T-helper 2 cell (primary cell): ENCODE results near the gene PPP6C.
A peak's percentile ranks its signal among the peaks of the same experiment; 100 is the strongest.
"Not testable (repeated sequence)": the region's sequence is repeated elsewhere in the genome, so short reads cannot be mapped to it uniquely, and the experiment has no call there.

ENCODE experiments used
- DNase-seq, 5 experiments: peaks; one replicate each; pipeline versions ENCODE4 v3.0.0 to v3.0.0-alpha.2; 2012 to 2022
- total RNA-seq, 2 donors: gene quantifications; one replicate each; lab custom pipeline; 2026; lab: John Stamatoyannopoulos, UW

PPP6C gene
- total RNA-seq, result 52.0 to 57.4 reads per million in 2 donors

GRCh38 chr9:125189361-125190289 lies at the start of gene PPP6C:
PPP6C (minus strand) TSS chr9:125189803; CDS start chr9:125189718, 85 bp downstream.
- DNase-seq, result peak; percentile 94 to 99 (median 97)

GRCh38 chr9:125238915-125239446 lies 49.4 kb upstream of the PPP6C start:
- DNase-seq, result no peak

GRCh38 chr9:125238127-125238914 lies 48.7 kb upstream of the PPP6C start:
- no peak for DNase-seq

- not testable (repeated sequence) for DNase-seq
Measured at GRCh38 chr9:125236520-125237159, 47.0 kb upstream of the PPP6C start.

- DNase-seq, result no peak
Measured at GRCh38 chr9:125235804-125236519, 46.4 kb upstream of the PPP6C start.

- DNase-seq, result not testable (repeated sequence)
Measured at GRCh38 chr9:125234099-125234498, 44.5 kb upstream of the PPP6C start.

GRCh38 chr9:125233678-125234077 lies 44.1 kb upstream of the PPP6C start:
- DNase-seq, result no peak

- no peak for DNase-seq
Measured at GRCh38 chr9:125227761-125228160, 38.2 kb upstream of the PPP6C start.

GRCh38 chr9:125224858-125225257 lies 35.3 kb upstream of the PPP6C start:
- not testable (repeated sequence) for DNase-seq

- no peak for DNase-seq
Measured at GRCh38 chr9:125218621-125219020, 29.0 kb upstream of the PPP6C start.

GRCh38 chr9:125214186-125214585 lies 24.6 kb upstream of the PPP6C start:
- DNase-seq, result no peak

GRCh38 chr9:125204477-125204876 lies 14.9 kb upstream of the PPP6C start:
- DNase-seq, result no peak

- peak in 1 of 5 experiments; percentile 22 for DNase-seq
Measured at GRCh38 chr9:125202846-125203618, 13.4 kb upstream of the PPP6C start.

GRCh38 chr9:125200216-125201047 lies 10.8 kb upstream of the PPP6C start, which contains the start of gene RABEPK:
RABEPK (plus strand) TSS chr9:125200542; CDS start chr9:125203014, 2,472 bp downstream.
- peak; percentile 81 to 90 (median 84) for DNase-seq

- DNase-seq, result not testable (repeated sequence)
Measured at GRCh38 chr9:125195591-125195990, 6.0 kb upstream of the PPP6C start.

GRCh38 chr9:125194466-125194865 lies 4.9 kb upstream of the PPP6C start:
- DNase-seq, result not testable (repeated sequence)

GRCh38 chr9:125190361-125190801 lies 778 bp upstream of the PPP6C start:
- peak in 1 of 5 experiments; percentile 50 for DNase-seq

- peak in 4 of 5 experiments; percentile 13 to 46 (median 24) for DNase-seq
Measured at GRCh38 chr9:125189011-125189360, 617 bp downstream of the PPP6C start.

- no peak for DNase-seq
Measured at GRCh38 chr9:125183561-125183960, 6.0 kb downstream of the PPP6C start.

- no peak for DNase-seq
Measured at GRCh38 chr9:125183054-125183453, 6.5 kb downstream of the PPP6C start.
